ENCODE measurements around the gene NIM1K.
"Not testable (repeated sequence)": the region's sequence is repeated elsewhere in the genome, so short reads cannot be mapped to it uniquely, and the experiment has no call there.

The NIM1K gene

DNA sequence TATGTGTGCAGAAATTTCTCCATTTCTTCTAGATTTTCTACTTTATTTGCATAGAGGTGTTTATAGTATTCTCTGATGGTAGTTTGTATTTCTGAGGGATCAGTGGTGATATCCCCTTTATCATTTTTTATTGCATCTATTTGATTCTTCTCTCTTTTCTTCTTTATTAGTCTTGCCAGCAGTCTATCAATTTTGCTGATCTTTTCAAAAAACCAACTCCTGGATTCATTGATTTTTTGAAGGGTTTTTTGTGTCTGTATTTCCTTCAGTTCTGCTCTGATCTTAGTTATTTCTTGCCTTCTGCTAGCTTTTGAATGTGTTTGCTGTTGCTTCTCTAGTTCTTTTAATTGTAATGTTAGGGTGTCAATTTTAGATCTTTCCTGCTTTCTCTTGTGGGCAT is 133.6 kb downstream of the NIM1K start:
- not testable (repeated sequence) for H3K27me3 ChIP-seq (ENCODE audit: insufficient read depth, low read length); H3K36me3 ChIP-seq (ENCODE audit: insufficient read depth, low read length); H3K4me3 ChIP-seq (ENCODE audit: low read depth, low read length); H3K79me2 ChIP-seq (ENCODE audit: control insufficient read depth, insufficient read depth, low read length, unreplicated experiment); H2AFZ ChIP-seq (ENCODE audit: low read length, unreplicated experiment); H3K4me1 ChIP-seq (ENCODE audit: control insufficient read depth, insufficient read depth, low read length, unreplicated experiment); H3K27ac ChIP-seq (ENCODE audit: low read depth, low read length)
